HG03565 (cell line): ENCODE data around the gene NAT8.
"Not testable (repeated sequence)": the region's sequence is repeated elsewhere in the genome, so short reads cannot be mapped to it uniquely, and the experiment has no call there.

Source experiments
- ATAC-seq: cut with Tn5 transposase; IDR thresholded peaks from one replicate; pipeline ENCODE4 v1.9.1; 2021; ENCODE audit warnings: mild to moderate bottlenecking, moderate library complexity; ENCODE audit not compliant: unreplicated experiment

Gene NAT8

DNA sequence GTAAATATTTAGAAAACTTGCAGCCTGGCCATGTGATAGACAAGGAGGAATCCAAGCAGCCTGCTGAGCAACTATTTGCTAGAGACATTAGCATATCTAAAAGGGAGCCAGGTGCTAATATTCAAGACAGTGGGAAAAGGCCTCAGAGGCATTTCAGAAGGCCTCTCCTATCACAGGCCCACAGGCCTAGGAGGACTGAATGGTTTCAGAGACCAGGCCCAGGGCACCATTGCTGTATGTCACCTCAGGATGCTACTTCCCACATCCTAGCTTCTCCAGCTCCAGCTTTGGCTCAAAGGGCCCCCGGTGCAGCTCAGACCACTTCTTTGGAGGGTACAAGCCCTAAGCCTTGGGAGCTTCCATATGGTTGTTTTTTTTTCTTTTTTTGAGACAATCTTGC, 3.8 kb downstream of the NAT8 start:
- ATAC-seq = no peak

DNA sequence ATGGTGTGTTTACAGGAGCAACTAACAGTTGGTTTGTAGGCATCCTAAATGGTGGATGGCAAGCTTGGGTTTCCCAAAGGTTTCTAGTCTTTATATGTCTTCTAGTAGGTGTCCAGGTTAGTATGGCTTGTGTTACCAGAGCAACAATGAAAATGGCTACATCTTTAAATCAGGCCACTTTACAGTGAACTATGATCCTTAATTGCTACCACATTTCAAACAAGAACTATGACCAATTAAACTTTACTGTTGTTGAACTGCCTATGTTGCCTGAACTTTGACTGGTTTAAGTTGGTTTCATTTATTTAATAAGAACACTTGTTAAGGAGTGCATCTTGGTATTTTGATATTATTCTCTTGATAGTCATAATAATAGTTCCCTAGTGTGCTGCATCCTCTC, 5.2 kb downstream of the NAT8 start:
- ATAC-seq = not testable (repeated sequence)

DNA sequence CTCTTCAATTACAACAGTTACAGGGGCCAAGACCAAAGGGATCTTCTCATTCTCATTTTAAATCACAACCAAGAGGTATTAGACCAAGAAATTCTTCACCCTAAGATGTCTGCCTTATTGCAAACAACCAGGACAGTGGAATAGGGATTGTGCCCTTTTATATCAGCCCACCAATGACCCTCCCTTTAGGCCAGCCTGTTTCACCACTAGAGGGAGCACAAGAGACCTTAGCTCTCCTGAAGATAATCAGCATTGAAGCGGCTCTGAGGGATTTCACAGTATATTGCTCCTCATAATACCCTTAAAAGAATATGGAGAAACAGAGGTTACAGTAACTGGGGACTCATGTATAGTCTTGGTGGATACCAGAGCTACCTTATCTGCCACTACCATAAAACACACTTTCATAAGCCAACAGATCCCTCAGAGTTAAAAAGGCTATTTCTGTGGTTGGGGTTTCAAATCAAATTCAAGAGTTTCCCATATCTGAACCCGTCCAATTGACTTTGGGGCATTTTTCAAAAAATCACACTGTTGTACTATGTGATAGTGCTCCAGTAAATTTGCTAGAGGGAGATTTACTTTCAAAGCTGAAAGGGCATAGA, 11.5 kb downstream of the NAT8 start:
- ATAC-seq = not testable (repeated sequence)

- ATAC-seq = peak; percentile 83
These were observed 13.7 kb downstream of the NAT8 start for GRCh38 chr2:73628493-73628892.

DNA sequence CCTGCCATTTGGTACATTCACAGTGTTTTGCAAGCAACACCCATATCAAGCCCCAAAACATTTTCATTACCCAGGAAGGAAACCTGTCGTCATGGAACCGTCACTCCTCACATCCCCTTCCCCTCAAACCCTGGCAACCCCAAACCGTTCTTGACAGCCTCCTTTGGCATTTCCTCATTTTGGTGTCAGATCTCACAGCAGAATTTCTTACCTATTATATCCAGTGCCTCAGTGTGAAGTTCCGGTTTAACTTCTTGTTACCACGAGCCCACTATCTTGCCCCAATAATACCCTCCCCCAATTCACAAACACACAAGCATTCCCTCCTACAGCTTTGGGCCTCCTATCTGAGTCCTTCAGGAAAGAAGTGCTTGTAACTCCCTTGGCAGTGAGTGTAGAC, 16.0 kb downstream of the NAT8 start:
- ATAC-seq = not testable (repeated sequence)

DNA sequence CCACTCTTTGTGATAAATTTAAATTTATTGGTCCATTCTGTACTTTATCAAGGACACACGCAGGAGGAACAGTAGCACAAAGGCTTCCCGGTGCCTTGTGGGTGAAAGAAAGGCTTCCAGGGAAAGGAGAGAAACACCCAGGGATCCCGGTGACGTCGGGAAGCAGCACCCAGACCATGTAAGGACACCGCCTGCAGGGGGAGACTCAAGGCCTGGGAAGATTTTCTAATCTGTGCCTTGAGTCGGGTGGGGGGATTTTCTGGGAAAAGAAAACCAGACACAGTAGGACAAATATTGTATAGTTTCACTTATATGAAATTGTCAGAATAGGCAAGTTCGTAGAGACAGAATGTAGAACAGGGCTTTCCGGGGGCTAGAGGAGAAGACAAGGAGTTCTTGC, 17.6 kb downstream of the NAT8 start:
- not testable (repeated sequence) for ATAC-seq

DNA sequence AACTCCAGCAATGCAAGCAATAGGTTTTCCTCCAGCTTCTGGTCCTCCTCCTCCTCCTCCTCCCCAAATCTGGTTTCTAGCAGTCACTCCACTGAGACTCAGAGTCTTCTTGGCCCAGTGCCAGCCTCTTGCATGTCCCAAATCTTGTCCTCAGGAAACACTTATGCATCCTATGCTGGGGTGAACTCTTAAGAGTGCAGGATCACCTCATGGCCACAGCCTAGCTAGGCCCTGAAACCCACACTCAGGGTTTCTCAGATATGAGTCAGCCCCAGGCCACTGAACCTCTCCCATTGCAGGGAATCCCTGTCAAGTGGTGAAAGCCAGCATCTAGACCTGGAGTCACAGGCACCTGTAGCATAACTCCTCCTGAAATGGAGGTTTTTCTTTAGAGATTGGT, 18.2 kb downstream of the NAT8 start:
- ATAC-seq = not testable (repeated sequence)

DNA sequence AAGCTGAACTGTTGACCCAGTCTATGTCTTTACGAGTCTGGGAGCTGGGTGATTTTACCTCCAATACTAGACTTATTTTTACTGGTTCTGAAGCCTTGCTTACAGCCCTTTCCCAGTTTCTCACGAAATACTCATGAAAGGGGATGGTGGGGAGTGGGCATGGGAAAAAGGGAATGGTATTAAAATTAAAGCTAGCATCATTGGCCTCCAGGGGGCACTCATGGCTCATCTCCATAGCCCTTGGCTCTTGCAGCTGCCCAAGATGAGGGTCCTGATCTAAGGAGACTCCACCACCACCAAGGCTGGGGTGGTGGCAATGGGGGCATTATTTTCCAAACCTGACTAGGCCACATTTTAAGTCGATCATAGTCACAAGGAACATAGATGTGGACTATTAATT, 22.3 kb downstream of the NAT8 start:
- not testable (repeated sequence) for ATAC-seq

DNA sequence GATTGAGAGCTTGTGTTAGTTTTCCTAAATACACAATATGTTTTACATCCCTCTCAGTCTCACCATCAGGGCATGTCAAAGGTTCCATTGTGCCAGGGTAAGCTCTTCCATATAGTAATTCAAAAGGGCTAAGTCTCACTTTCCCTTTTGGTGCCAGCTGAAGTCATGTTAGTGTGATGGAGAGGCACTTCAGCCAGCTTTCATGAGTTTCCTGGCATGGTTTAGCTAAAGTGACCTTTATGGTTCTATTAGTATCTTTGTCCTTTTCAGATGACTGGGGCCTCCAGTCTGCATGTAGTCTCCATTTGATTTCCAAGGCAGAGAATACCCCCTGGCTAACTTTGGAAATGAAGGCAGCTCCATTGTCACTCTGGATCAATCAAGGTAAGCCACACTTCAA, 27.2 kb downstream of the NAT8 start:
- no peak for ATAC-seq

DNA sequence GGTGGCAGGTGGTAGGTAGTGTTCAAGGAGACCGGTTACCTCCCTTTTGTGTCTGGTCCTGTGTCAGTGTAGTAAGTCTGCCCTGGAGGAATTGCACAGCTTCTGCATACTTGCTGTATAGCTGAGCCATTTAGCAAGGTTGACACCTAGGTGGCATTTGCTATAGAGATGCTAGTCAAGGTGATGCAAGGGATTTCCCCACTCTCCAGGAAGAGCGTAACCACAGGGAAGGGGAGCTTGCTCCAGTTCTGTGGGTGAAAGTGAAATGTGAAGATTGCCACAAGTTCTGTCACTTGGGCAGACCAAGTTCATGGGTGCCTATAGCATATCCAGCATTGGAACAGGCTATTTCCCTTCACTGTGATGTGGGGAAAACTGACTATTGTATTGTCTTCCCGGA, 28.1 kb downstream of the NAT8 start:
- ATAC-seq = no peak

- no peak for ATAC-seq
These were observed 30.4 kb downstream of the NAT8 start for GRCh38 chr2:73611867-73612266.

DNA sequence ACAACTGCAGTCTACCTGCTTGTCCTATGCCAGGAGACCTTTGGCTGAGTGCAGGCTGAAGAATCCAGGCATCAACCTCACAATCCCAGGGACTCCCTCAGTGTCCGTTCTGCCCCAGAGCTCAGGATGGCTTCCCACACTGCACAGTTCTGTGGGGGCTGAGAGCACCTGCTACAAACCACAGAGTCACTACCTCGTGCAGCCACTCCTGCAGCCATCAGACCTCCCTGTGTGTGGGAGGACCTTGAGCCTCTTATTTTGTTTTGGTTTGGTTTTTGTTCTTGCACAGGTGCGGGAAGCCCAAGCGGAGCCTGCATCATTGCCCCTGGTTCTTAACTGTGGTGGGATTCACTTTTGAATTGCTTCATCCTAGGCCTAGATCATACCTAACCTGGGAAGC, 31.0 kb downstream of the NAT8 start:
- ATAC-seq = peak; percentile 61

DNA sequence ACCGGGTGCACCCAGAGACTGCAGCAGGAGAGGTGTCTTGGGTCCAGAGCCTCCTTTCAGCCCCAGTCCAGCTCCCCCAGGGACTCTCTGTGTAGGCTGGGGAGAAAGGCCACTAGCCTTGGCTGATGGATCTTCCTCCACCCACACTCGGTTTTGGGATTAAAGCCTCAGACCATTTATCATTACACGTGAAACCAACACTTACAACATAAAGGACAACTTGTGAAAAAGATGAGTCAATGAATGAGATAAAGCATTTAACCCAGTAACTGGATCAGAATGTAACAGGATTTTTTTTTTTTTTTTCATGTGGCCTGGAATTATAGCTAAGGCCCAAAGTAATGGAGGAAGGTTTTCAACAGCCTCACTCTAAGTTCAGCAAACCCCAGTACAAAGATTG, 32.1 kb downstream of the NAT8 start:
- ATAC-seq = no peak

- not testable (repeated sequence) for ATAC-seq
These were observed 37.6 kb downstream of the NAT8 start for GRCh38 chr2:73604589-73604988.

DNA sequence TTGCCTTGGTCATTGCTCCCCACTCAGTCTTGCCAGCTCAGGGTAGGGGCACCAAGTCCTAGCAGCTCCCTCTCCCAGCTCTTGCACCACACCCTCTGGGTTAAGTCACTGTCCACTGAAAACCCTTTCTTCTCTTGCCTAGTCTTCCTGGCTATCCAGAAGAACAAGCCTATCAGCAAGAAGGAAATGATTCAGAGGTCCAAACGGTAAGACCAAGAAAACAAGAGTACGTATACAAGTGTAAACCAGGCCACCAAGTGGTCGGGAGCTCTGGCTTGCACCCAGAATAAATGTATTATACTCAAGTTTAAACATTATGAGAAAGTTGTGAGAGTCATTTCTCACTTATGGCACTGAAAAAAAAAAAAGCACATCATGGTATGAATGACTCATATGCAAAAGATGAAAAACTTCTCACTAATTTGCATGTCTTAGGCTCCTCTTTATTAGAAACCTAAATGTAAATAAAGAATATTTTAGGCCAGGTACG, 39.1 kb downstream of the NAT8 start:
- peak; percentile 56 for ATAC-seq

DNA sequence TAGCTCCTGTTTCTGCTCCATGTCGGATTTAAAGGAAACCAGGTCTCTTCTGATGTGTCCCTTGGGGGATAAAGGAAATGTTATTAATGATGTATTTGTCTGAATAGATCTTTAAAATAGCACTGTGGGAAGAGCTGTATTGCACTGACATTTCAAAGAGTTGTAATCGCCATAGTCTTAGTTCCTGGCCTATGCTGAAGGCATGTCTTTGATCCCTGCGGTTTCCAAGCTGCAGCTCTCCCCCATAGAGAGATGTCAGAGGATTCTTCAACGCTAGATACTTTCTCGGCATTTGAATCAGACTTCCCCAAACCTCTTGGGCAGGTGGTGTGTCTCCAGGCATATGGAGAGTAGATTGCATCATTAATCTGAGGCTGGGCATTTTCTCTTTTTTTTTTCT, 40.4 kb downstream of the NAT8 start:
- no peak for ATAC-seq

DNA sequence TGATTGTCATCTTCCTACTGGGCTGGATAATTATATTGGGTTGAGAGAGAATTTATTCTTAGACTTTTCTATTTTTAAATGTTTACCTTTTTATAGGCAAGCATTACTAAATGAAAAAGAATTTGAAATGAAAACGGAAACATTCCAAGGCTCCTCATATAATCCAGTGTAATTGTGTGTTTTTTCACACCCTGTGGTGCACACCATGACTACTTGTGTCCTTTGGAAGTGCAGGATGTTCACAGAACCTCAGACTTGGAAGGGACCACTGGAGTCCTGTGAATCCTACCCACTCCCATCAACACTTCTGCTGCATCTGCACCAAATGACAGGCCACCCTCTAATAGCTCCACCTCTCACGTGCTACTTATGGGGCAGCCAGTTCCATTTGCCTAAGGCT, 48.0 kb downstream of the NAT8 start:
- ATAC-seq = no peak

DNA sequence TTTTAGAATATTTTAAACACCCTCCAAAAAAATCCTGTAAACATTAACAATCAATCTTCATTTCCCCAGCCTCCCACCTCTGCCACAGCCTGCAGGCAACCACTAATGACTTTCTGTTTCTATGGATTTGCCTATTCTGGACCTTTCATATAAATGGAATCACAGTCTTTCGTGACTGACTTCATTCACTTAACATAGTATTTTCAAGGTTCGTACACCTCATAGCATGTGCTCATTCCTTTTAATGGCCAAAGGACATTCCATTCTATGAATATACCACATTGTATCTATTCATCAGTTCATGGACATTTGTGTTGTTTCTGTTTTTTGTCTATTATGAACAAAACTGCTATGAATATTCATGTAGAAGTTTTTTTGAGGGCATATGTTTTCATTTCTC, 48.5 kb downstream of the NAT8 start:
- no peak for ATAC-seq
